ENCODE measurements around the gene SMDT1. TPM values are rescaled to one million over a fixed set of nuclear protein-coding genes. Genes with fewer than 3 reads are reported as not detected.
A peak's percentile ranks its signal among the peaks of the same experiment; 100 is the strongest.

SMDT1 gene
- total RNA-seq, 2 experiments from 2014 or later, result 17.2 to 45.4 TPM

GRCh38 chr22:42062506-42063170 lies 16.9 kb upstream of the SMDT1 start:
- intact Hi-C loops (cut with DNase I, micrococcal nuclease), result no loop called here
- DNase-seq, result no peak
- Mint-ChIP-seq H3K4me1 (no peaks in the 10 kb centered on the region), H3K4me3 (no peak overlapping the region), H3K27me3 (no peaks in the 10 kb centered on the region), H3K9me3 (ENCODE audit: low read depth) (peaks cover 4% of the 10 kb centered on the region), H3K27ac (no peak overlapping the region), H3K36me3 (ENCODE audit: low read depth) (peaks cover 57% of the 10 kb centered on the region)
- no peak for ATAC-seq
- POLR2A ChIA-PET, result no interaction called here
- CTCF ChIA-PET, result interaction anchor here (1.0 to 2.0 kb wide), 2 partner anchors 13 to 29 kb away, joined by 3 to 5 read pairs; no protein-coding TSS in a partner anchor

GRCh38 chr22:42064629-42065028 lies 14.9 kb upstream of the SMDT1 start:
- ATAC-seq, result no peak
- H3K36me3 Mint-ChIP-seq (ENCODE audit: low read depth), result peaks cover 53% of the 10 kb centered on the region
- POLR2A ChIA-PET, result no interaction called here
- H3K27ac Mint-ChIP-seq, result no peak overlapping the region
- H3K4me1 Mint-ChIP-seq, result peaks cover 4% of the 10 kb centered on the region
- DNase-seq, result no peak
- CTCF ChIA-PET, result interaction anchor here (0.9 to 2.0 kb wide), 3 partner anchors 11 to 367 kb away, joined by 3 to 5 read pairs (median 3); no protein-coding TSS in a partner anchor
- H3K27me3 Mint-ChIP-seq, result no peaks in the 10 kb centered on the region
- intact Hi-C loops (cut with DNase I, micrococcal nuclease), result no loop called here
- H3K4me3 Mint-ChIP-seq, result no peak overlapping the region
- H3K9me3 Mint-ChIP-seq (ENCODE audit: low read depth), result no peaks in the 10 kb centered on the region

GRCh38 chr22:42065438-42066125 lies 13.9 kb upstream of the SMDT1 start:
- ATAC-seq (no peak), DNase-seq (no peak)
- Mint-ChIP-seq H3K4me1 (peaks cover 4% of the 10 kb centered on the region), H3K4me3 (no peak overlapping the region), H3K27me3 (no peaks in the 10 kb centered on the region), H3K36me3 (ENCODE audit: low read depth) (peaks cover 47% of the 10 kb centered on the region), H3K27ac (no peak overlapping the region), H3K9me3 (ENCODE audit: low read depth) (no peaks in the 10 kb centered on the region)
- ChIA-PET POLR2A (interaction anchor here (0.5 kb wide), 1 partner anchor 312 kb away, joined by 4 read pairs; no protein-coding TSS in a partner anchor), CTCF (interaction anchor here (0.6 to 0.9 kb wide), 2 partner anchors 21 to 368 kb away, joined by 3 read pairs; no protein-coding TSS in a partner anchor)
- intact Hi-C loops (cut with DNase I, micrococcal nuclease), result no loop called here

- ChIA-PET POLR2A (no interaction called here), CTCF (no interaction called here)
- ATAC-seq, result no peak
- no peak for DNase-seq
- Mint-ChIP-seq H3K36me3 (ENCODE audit: low read depth) (peaks cover 41% of the 10 kb centered on the region), H3K4me1 (peaks cover 7% of the 10 kb centered on the region), H3K27me3 (no peaks in the 10 kb centered on the region), H3K27ac (no peak overlapping the region), H3K9me3 (ENCODE audit: low read depth) (no peaks in the 10 kb centered on the region), H3K4me3 (no peak overlapping the region)
- intact Hi-C loops (cut with DNase I, micrococcal nuclease), result no loop called here
These were observed 13.3 kb upstream of the SMDT1 start for GRCh38 chr22:42066126-42066761.

- intact Hi-C loops (cut with DNase I, micrococcal nuclease), result no loop called here
These were observed 12.6 kb upstream of the SMDT1 start for GRCh38 chr22:42066937-42067336.

GRCh38 chr22:42067671-42068251 lies 11.7 kb upstream of the SMDT1 start:
- H3K27me3 Mint-ChIP-seq, result no peaks in the 10 kb centered on the region
- ATAC-seq, result no peak
- no peak overlapping the region for H3K27ac Mint-ChIP-seq
- H3K4me3 Mint-ChIP-seq, result no peak overlapping the region
- ChIA-PET CTCF (interaction anchor here (0.6 kb wide), 1 partner anchor 701 kb away, joined by 3 read pairs; no protein-coding TSS in a partner anchor), POLR2A (interaction anchor here (1.1 kb wide), 1 partner anchor 36 kb away, joined by 4 read pairs; no protein-coding TSS in a partner anchor)
- no peaks in the 10 kb centered on the region for H3K9me3 Mint-ChIP-seq (ENCODE audit: low read depth)
- no peak for DNase-seq
- peaks cover 33% of the 10 kb centered on the region for H3K36me3 Mint-ChIP-seq (ENCODE audit: low read depth)
- peaks cover 18% of the 10 kb centered on the region for H3K4me1 Mint-ChIP-seq
- intact Hi-C loops (cut with DNase I, micrococcal nuclease), result no loop called here

More at GRCh38 chr22:42066937-42067336, 12.6 kb upstream of the SMDT1 start:
- no peak for DNase-seq
- POLR2A ChIA-PET, result interaction anchor here (1.1 kb wide), 1 partner anchor 36 kb away, joined by 4 read pairs; no protein-coding TSS in a partner anchor
- H3K4me3 Mint-ChIP-seq, result no peak overlapping the region
- H3K36me3 Mint-ChIP-seq (ENCODE audit: low read depth), result peaks cover 41% of the 10 kb centered on the region
- no peaks in the 10 kb centered on the region for H3K27me3 Mint-ChIP-seq
- CTCF ChIA-PET, result interaction anchor here (0.6 kb wide), 1 partner anchor 1019 kb away, joined by 3 read pairs; no protein-coding TSS in a partner anchor
- no peak overlapping the region for H3K27ac Mint-ChIP-seq
- H3K9me3 Mint-ChIP-seq (ENCODE audit: low read depth), result no peaks in the 10 kb centered on the region
- ATAC-seq, result no peak
- peaks cover 13% of the 10 kb centered on the region for H3K4me1 Mint-ChIP-seq

- Mint-ChIP-seq H3K9me3 (ENCODE audit: low read depth) (no peaks in the 10 kb centered on the region), H3K27me3 (no peaks in the 10 kb centered on the region), H3K27ac (no peak overlapping the region), H3K36me3 (ENCODE audit: low read depth) (peaks cover 29% of the 10 kb centered on the region), H3K4me3 (no peak overlapping the region), H3K4me1 (peaks cover 18% of the 10 kb centered on the region)
- intact Hi-C loops (cut with DNase I, micrococcal nuclease), result no loop called here
- no peak for DNase-seq
- ATAC-seq, result no peak
- POLR2A ChIA-PET, result interaction anchor here (1.2 kb wide), 1 partner anchor 11 kb away, joined by 5 read pairs; the partner anchor contains the start of gene SMDT1
- CTCF ChIA-PET, result interaction anchor here (0.6 kb wide), 1 partner anchor 701 kb away, joined by 3 read pairs; no protein-coding TSS in a partner anchor
These were observed 11.2 kb upstream of the SMDT1 start for GRCh38 chr22:42068291-42068690.

GRCh38 chr22:42069801-42070516 lies 9.5 kb upstream of the SMDT1 start:
- ATAC-seq (no peak), DNase-seq (no peak)
- Mint-ChIP-seq H3K27ac (peak overlapping the region; percentile 86), H3K9me3 (ENCODE audit: low read depth) (no peaks in the 10 kb centered on the region), H3K4me1 (peaks cover 23% of the 10 kb centered on the region), H3K27me3 (no peaks in the 10 kb centered on the region), H3K4me3 (peak overlapping the region; percentile 84), H3K36me3 (ENCODE audit: low read depth) (peaks cover 24% of the 10 kb centered on the region)
- POLR2A ChIA-PET, result interaction anchor here (0.6 to 1.8 kb wide), 4 partner anchors 10 to 996 kb away, joined by 3 to 10 read pairs (median 4); partner anchors contain the start of genes NDUFA6 and SMDT1
- CTCF ChIA-PET, result interaction anchor here (0.6 to 1.7 kb wide), 8 partner anchors 10 to 374 kb away, joined by 3 to 4 read pairs (median 4); partner anchors contain the start of gene SMDT1
- intact Hi-C loops (cut with DNase I, micrococcal nuclease), result loop anchor here (1.0 to 10.0 kb wide), 19 partner anchors 9 to 625 kb away; partner anchors contain the start of genes SMDT1 (in 2 of the 2), WBP2NL (in 2 of the 2), CCDC134 (in 1 of the 2) and CENPM (in 1 of the 2)

- peak within 1 kb of the TSS; percentile 89 for H3K27ac Mint-ChIP-seq
- ChIA-PET CTCF (interaction anchor here (0.9 to 1.7 kb wide), 5 partner anchors 9 to 374 kb away, joined by 3 to 4 read pairs (median 4); partner anchors contain the start of gene SMDT1), POLR2A (interaction anchor here (1.3 to 1.8 kb wide), 2 partner anchors 20 kb away, joined by 6 to 10 read pairs; partner anchors contain the start of gene NDUFA6)
- peaks cover 28% of the 10 kb centered on the region for H3K4me1 Mint-ChIP-seq
- no peaks in the 10 kb centered on the region for H3K27me3 Mint-ChIP-seq
- H3K4me3 Mint-ChIP-seq, result peak within 1 kb of the TSS; percentile 84
- DNase-seq (peak; percentile 97), ATAC-seq (peak; percentile 99)
- peaks cover 16% of the 10 kb centered on the region for H3K36me3 Mint-ChIP-seq (ENCODE audit: low read depth)
- H3K9me3 Mint-ChIP-seq (ENCODE audit: low read depth), result no peaks in the 10 kb centered on the region
- intact Hi-C loops (cut with DNase I, micrococcal nuclease), result loop anchor here (1.0 to 10.0 kb wide), 19 partner anchors 9 to 626 kb away; partner anchors contain the start of genes SMDT1 (in 2 of the 2), WBP2NL (in 2 of the 2), CCDC134 (in 1 of the 2) and CENPM (in 1 of the 2)
These were observed 8.7 kb upstream of the SMDT1 start, which contains the start of gene NAGA for GRCh38 chr22:42070517-42071422. NAGA (minus strand) TSS chr22:42070812; CDS start chr22:42070297, 515 bp downstream.
